Activated T-cell treated with anti-CD3 and anti-CD28 coated beads, Interleukin-2, amount 50 U/mL, for 4 hours (primary cell): Measurements from ENCODE around the gene PTPRZ1. TPM values are rescaled to one million over a fixed set of nuclear protein-coding genes. Genes with fewer than 3 reads are reported as not detected.

Source experiments
- ATAC-seq, 2 donors: fragments of 200-7000 bp; cut with Tn5 transposase; one replicate each; pipeline ENCODE4 v1.10.0; 2021
- DNase-seq: peaks from one replicate; pipeline ENCODE4 v3.0.0-alpha.2; 2020
- H3K27me3 Mint-ChIP-seq: one replicate; pipeline ENCODE4 v1.8.0; 2021; ENCODE audit warnings: low read depth, mixed read lengths
- H3K36me3 Mint-ChIP-seq: one replicate; pipeline ENCODE4 v1.8.0; 2022; ENCODE audit warnings: mixed read lengths; ENCODE audit not compliant: insufficient read depth
- H3K4me1 Mint-ChIP-seq: one replicate; pipeline ENCODE4 v1.8.0; 2021; ENCODE audit warnings: low read depth, mixed read lengths
- H3K4me3 Mint-ChIP-seq: one replicate; pipeline ENCODE4 v1.8.0; 2021; ENCODE audit warnings: mild to moderate bottlenecking, moderate library complexity, mixed read lengths
- H3K9me3 Mint-ChIP-seq: one replicate; pipeline ENCODE4 v1.8.0; 2021; ENCODE audit warnings: mixed read lengths
- total RNA-seq, 3 donors: library from RNA; stranded (reverse); gene quantifications; one replicate each; pipeline ENCODE4 v1.2.1, GENCODE V29; 2021

Gene PTPRZ1
- total RNA-seq, 3 donors from 2014 or later: 0.05 TPM; not detected in 1

GRCh38 chr7:122027058-122027457, 154.1 kb downstream of the PTPRZ1 start:
- no peaks in the 10 kb centered on the region for H3K4me1 Mint-ChIP-seq
- no peaks in the 10 kb centered on the region for H3K9me3 Mint-ChIP-seq
- no peaks in the 10 kb centered on the region for H3K27me3 Mint-ChIP-seq
- ATAC-seq (no peak), DNase-seq (no peak)
- H3K4me3 Mint-ChIP-seq: no peak overlapping the region
- H3K36me3 Mint-ChIP-seq: no peaks in the 10 kb centered on the region

DNA sequence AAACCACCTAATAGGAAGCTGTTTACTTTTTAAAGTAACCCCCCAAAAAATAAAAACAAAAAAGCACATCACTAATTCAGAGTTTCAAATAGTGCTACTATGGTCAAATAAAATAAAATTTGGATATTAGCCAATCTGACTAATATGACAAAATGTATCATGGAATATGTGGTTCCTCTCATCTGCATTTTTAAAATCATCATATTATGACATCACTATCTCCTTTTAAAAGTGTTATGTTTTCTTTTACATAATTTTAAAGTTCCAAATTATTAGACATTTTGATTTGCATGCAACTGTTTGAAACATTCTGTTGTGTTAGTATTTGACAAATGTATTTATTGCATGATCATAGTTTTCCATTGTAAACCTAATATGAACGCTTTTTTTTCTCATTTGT, 160.7 kb downstream of the PTPRZ1 start:
- H3K4me3 Mint-ChIP-seq: no peak overlapping the region
- DNase-seq (no peak), ATAC-seq (no peak)
- no peaks in the 10 kb centered on the region for H3K4me1 Mint-ChIP-seq
- no peaks in the 10 kb centered on the region for H3K9me3 Mint-ChIP-seq
- H3K36me3 Mint-ChIP-seq: no peaks in the 10 kb centered on the region
- no peaks in the 10 kb centered on the region for H3K27me3 Mint-ChIP-seq

- Mint-ChIP-seq H3K36me3 (no peaks in the 10 kb centered on the region), H3K27me3 (no peaks in the 10 kb centered on the region), H3K4me3 (no peak overlapping the region), H3K9me3 (no peaks in the 10 kb centered on the region), H3K4me1 (no peaks in the 10 kb centered on the region)
- ATAC-seq: no peak
- DNase-seq: no peak
These were observed 162.9 kb downstream of the PTPRZ1 start for GRCh38 chr7:122035876-122036275.

GRCh38 chr7:122038134-122038533, 165.2 kb downstream of the PTPRZ1 start:
- no peak overlapping the region for H3K4me3 Mint-ChIP-seq
- peaks cover 3% of the 10 kb centered on the region for H3K9me3 Mint-ChIP-seq
- DNase-seq (no peak), ATAC-seq (no peak)
- no peaks in the 10 kb centered on the region for H3K4me1 Mint-ChIP-seq
- H3K27me3 Mint-ChIP-seq: no peaks in the 10 kb centered on the region
- H3K36me3 Mint-ChIP-seq: no peaks in the 10 kb centered on the region

DNA sequence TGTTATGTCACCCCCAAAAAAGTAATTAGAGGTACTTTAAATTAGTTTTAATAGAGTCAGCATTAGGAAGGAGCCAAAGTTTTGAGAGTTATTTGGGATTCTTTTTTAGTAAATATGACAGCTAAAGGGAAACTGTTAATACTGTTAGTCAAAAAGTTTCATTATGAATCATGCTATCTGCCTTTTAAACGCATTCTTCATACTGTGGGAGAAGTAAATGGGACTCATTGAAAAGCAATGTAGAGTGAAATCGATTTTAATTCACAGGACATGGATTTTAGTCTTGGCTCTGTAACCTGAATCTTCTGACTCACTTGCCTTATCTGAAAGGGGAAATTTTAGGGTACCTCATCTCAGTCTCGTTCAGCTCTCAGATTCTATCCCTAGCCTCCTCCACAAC, 165.9 kb downstream of the PTPRZ1 start:
- Mint-ChIP-seq H3K9me3 (peaks cover 3% of the 10 kb centered on the region), H3K27me3 (peaks cover 2% of the 10 kb centered on the region), H3K4me1 (no peaks in the 10 kb centered on the region), H3K4me3 (no peak overlapping the region), H3K36me3 (no peaks in the 10 kb centered on the region)
- ATAC-seq (no peak), DNase-seq (no peak)

DNA sequence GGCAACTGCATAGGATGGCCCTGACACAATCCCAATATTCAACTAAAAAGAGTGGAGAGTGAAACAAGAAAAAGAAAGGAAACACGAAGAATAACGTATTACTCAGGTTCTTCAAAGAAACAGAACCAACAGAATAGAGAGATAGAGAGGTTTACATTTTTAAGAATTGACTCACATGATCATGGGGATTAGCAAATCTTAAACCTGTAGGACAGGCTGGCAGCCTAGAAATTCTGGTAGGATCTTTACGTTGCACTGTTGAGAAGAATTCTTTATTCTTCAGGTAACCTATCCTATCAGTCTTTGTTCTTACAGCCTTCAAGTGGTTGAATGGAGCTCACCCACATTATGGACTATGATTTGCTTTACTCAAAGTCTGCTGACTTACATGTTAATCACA, 167.2 kb downstream of the PTPRZ1 start:
- DNase-seq: no peak
- no peak overlapping the region for H3K4me3 Mint-ChIP-seq
- no peaks in the 10 kb centered on the region for H3K36me3 Mint-ChIP-seq
- H3K4me1 Mint-ChIP-seq: no peaks in the 10 kb centered on the region
- H3K9me3 Mint-ChIP-seq: peaks cover 3% of the 10 kb centered on the region
- ATAC-seq: no peak
- H3K27me3 Mint-ChIP-seq: peaks cover 2% of the 10 kb centered on the region

DNA sequence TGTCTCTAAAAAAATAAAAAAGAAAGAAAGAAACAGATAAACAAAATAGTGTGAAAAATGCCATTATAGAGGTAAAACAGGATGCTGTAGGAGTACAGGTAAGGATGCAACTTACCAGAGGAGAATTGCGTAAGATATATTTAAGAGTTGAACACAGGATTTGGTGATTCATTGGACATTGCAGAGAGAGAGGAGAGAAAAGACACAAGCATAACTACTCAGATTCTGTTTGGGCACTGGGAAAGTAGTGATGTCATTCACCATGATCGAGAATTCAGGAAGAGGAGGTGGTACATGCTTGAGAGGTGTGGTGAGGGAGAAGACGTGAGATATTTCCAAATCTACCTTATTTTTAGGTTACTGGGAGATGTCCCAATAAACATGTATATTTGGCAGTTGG, 173.4 kb downstream of the PTPRZ1 start:
- ATAC-seq: no peak
- Mint-ChIP-seq H3K4me3 (no peak overlapping the region), H3K9me3 (peaks cover 3% of the 10 kb centered on the region), H3K36me3 (no peaks in the 10 kb centered on the region), H3K27me3 (peaks cover 2% of the 10 kb centered on the region), H3K4me1 (no peaks in the 10 kb centered on the region)
- DNase-seq: no peak

DNA sequence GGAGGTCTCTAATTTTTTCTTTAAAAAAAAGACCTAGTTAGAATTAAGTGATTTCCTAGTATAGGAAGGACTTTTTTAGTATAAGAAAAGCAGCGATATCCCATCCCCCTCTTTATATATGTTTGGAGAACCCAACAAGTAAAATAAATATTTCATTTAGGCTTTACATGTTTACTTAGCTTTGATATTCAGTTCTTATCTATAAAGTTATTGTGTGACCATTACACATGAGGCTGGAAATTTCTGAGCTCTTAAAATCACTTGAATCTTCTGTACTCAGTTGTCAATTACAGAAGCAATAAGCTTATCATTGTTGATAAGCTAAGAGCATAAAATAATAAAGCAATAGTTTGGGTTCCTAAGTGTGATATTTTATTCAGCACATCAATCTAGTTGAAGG, 181.4 kb downstream of the PTPRZ1 start:
- no peak for DNase-seq
- Mint-ChIP-seq H3K36me3 (no peaks in the 10 kb centered on the region), H3K4me1 (no peaks in the 10 kb centered on the region), H3K4me3 (no peak overlapping the region), H3K9me3 (no peaks in the 10 kb centered on the region), H3K27me3 (no peaks in the 10 kb centered on the region)
- no peak for ATAC-seq

GRCh38 chr7:122055073-122055472, 182.1 kb downstream of the PTPRZ1 start:
- H3K9me3 Mint-ChIP-seq: no peaks in the 10 kb centered on the region
- no peak for DNase-seq

DNA sequence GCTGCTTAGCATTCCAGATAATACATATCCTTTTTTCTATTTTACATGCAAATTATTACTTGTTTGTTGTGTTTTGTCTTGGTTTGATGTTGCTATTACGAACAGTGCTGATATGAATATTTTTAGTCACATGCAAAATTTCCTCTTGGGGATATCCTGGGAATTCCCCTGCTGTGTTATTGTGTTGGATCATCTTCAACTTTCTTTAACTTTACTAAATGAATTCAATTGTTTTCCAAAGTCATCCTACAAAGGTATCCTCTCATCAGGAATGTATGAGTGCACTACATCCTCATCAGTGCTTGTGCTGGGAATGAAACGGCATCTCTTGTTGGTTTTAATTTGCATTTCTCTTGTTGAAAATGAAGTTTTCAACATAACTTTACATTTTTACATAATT, 184.0 kb downstream of the PTPRZ1 start:
- no peak for ATAC-seq
- no peaks in the 10 kb centered on the region for H3K9me3 Mint-ChIP-seq
- no peaks in the 10 kb centered on the region for H3K4me1 Mint-ChIP-seq
- H3K4me3 Mint-ChIP-seq: no peak overlapping the region
- no peaks in the 10 kb centered on the region for H3K36me3 Mint-ChIP-seq
- no peaks in the 10 kb centered on the region for H3K27me3 Mint-ChIP-seq
- DNase-seq: no peak

More at GRCh38 chr7:122055073-122055472, 182.1 kb downstream of the PTPRZ1 start:
- Mint-ChIP-seq H3K4me3 (no peak overlapping the region), H3K36me3 (no peaks in the 10 kb centered on the region), H3K27me3 (no peaks in the 10 kb centered on the region), H3K4me1 (no peaks in the 10 kb centered on the region)
- no peak for ATAC-seq

GRCh38 chr7:122059542-122059941, 186.6 kb downstream of the PTPRZ1 start:
- Mint-ChIP-seq H3K9me3 (no peaks in the 10 kb centered on the region), H3K27me3 (no peaks in the 10 kb centered on the region), H3K4me1 (no peaks in the 10 kb centered on the region), H3K4me3 (no peak overlapping the region), H3K36me3 (no peaks in the 10 kb centered on the region)
- ATAC-seq: no peak
- DNase-seq: no peak

DNA sequence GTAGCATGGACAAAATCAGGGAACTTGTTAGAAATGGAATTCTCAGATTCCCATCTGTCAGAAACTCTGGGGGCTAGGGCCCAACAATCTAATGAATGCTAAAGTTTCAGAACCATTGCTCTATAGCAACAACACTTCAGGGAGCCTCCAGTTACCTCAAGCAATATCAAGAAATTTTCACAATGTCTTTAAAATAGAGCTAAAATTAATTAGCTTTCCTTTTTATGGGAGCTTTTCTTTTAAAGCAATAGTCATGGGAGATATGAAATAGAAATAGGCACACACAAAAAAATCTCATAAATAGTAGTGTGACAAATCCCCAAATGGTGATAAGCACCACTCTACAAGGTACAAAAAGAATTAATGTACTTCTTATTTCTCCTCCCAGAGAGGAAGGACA, 190.2 kb downstream of the PTPRZ1 start:
- DNase-seq: no peak
- Mint-ChIP-seq H3K36me3 (no peaks in the 10 kb centered on the region), H3K4me1 (no peaks in the 10 kb centered on the region), H3K27me3 (no peaks in the 10 kb centered on the region), H3K9me3 (no peaks in the 10 kb centered on the region), H3K4me3 (no peak overlapping the region)
- ATAC-seq: no peak

DNA sequence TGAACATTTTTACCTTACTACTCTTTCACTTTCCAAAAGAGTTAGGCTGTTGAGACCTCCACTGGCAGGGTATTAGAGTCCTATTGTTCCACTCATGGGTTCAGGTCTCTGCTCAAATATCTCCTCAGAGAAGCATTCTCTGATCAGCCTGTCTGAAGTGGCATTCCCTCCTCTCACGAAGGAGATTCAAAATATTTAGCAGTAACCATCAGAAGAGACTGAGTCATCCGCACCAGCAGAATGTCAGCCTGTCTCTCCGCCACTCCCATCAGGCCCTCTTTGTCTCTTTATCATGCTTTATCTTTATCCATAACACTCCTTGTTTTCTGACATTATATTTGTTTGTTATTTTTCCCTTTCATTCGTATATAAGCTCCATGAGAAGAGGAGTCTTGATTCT, 192.0 kb downstream of the PTPRZ1 start:
- Mint-ChIP-seq H3K27me3 (no peaks in the 10 kb centered on the region), H3K9me3 (peaks cover 3% of the 10 kb centered on the region), H3K4me1 (no peaks in the 10 kb centered on the region), H3K4me3 (no peak overlapping the region), H3K36me3 (no peaks in the 10 kb centered on the region)
- DNase-seq: no peak
- no peak for ATAC-seq

DNA sequence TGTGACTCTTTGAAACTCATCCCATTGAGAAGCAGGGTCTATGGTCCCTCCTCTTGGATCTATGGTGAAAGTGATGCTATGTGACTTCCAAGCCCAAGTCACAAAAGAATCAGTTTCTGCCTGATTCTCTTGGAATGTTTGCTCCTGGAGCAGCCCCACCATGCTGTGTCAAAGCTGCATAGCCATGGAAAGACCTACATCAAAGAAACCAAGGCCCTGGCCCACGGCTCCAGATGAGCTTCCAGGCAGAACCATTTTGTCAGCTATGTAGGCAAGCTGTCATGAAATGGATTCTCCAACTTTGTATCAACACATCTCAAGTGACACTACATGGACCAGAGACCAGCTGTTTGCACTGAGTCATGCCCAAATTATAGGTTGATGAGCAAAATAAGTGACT, 194.1 kb downstream of the PTPRZ1 start:
- no peaks in the 10 kb centered on the region for H3K27me3 Mint-ChIP-seq
- H3K9me3 Mint-ChIP-seq: peaks cover 3% of the 10 kb centered on the region

DNA sequence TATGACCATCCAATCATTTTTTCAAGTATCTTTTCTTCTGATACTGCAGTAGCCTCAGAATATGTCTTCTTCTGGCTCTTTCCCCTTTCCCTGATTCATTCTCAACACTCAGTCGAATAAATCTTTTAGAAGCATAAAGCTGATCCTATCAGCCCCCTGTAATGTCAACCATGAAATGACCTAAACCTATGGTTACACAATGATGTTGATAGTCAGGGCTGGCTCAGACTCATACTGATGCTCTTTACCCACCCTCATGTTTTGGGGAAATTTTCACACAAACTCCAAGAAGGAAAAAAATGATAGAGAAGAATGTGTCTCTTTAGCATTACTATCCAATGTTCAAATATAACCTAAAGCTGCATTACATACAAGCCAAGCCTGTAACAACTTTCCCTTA, 195.1 kb downstream of the PTPRZ1 start:
- H3K36me3 Mint-ChIP-seq: no peaks in the 10 kb centered on the region
- no peak overlapping the region for H3K4me3 Mint-ChIP-seq
- peaks cover 3% of the 10 kb centered on the region for H3K9me3 Mint-ChIP-seq
- ATAC-seq: no peak
- no peaks in the 10 kb centered on the region for H3K27me3 Mint-ChIP-seq
- DNase-seq: no peak
- no peaks in the 10 kb centered on the region for H3K4me1 Mint-ChIP-seq

More for the DNA sequence above, 194.1 kb downstream of the PTPRZ1 start:
- Mint-ChIP-seq H3K36me3 (no peaks in the 10 kb centered on the region), H3K4me3 (no peak overlapping the region), H3K4me1 (no peaks in the 10 kb centered on the region)
- DNase-seq (no peak), ATAC-seq (no peak)

DNA sequence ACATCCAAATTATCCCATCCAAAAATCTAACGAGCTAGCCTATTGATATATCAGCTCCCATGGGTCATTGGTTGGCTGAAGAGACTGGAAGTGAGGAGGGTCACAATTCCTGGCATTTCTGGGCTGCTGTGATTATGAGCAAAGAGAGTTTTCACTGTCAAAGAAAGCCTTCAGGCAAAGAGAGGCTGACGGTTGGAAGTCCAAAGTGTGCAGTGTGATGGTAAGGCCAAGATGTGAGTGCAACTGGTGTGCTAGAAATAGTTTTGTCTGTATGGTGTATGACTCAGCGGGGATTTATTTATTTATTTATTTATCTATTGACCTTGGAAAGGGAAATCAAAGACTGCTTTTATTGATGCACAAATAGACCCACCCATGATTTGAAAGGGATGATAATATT, 196.0 kb downstream of the PTPRZ1 start:
- no peaks in the 10 kb centered on the region for H3K4me1 Mint-ChIP-seq
- DNase-seq (no peak), ATAC-seq (no peak)
- H3K9me3 Mint-ChIP-seq: peaks cover 3% of the 10 kb centered on the region
- no peaks in the 10 kb centered on the region for H3K27me3 Mint-ChIP-seq
- H3K36me3 Mint-ChIP-seq: no peaks in the 10 kb centered on the region
- H3K4me3 Mint-ChIP-seq: no peak overlapping the region
